Omental fat pad (tissue), 4 donors: Measurements from ENCODE around the gene GID8. TPM values are rescaled to one million over a fixed set of nuclear protein-coding genes. Genes with fewer than 3 reads are reported as not detected.

ENCODE experiments used
- ATAC-seq: fragments of 150-250 bp; one replicate; pipeline ENCODE4 v1.9.1; 2016; ENCODE audit warnings: mild to moderate bottlenecking, moderate library complexity; ENCODE audit not compliant: low FRiP score
- DNase-seq: peaks from one replicate; pipeline ENCODE4 v3.0.0-alpha.2; 2019; ENCODE audit warnings: low spot score
- total RNA-seq, 4 donors: library from RNA; depleted of rRNA; stranded (reverse); fragments of >200 nt; gene quantifications; one replicate each; pipeline ENCODE4 v1.1.0, GENCODE V29; 2016
- TF ChIP-seq, protein P1 (sequence below), 3 donors: fragments of 450-650 bp; IDR thresholded peaks; one replicate each; pipeline ENCODE4 v1.5.1; 2016 to 2017; ENCODE audit warnings: antibody characterized with exemption in 3 of 3, mild to moderate bottlenecking in 3 of 3, moderate library complexity in 2 of 3

Gene GID8
- total RNA-seq, 4 donors from 2014 or later, result 21.7 to 33.4 (median 25.5) TPM

DNA sequence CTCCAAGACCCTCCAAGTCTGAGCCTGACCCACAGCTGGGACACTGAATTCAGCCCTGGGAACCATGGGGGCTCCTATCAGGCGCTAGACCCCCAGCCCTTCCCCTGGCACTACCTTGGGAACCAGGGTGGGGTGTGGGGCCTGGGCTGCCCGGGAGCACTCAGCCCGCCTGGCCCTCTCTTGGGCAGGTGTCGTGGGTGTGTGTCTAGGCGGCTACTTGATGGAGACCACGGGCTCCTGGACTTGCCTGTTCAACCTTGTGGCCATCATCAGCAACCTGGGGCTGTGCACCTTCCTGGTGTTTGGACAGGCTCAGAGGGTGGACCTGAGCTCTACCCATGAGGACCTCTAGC is 29.2 kb downstream of the GID8 start:
- DNase-seq (no peak), ATAC-seq (no peak)
- TF ChIP-seq, protein P1, sequence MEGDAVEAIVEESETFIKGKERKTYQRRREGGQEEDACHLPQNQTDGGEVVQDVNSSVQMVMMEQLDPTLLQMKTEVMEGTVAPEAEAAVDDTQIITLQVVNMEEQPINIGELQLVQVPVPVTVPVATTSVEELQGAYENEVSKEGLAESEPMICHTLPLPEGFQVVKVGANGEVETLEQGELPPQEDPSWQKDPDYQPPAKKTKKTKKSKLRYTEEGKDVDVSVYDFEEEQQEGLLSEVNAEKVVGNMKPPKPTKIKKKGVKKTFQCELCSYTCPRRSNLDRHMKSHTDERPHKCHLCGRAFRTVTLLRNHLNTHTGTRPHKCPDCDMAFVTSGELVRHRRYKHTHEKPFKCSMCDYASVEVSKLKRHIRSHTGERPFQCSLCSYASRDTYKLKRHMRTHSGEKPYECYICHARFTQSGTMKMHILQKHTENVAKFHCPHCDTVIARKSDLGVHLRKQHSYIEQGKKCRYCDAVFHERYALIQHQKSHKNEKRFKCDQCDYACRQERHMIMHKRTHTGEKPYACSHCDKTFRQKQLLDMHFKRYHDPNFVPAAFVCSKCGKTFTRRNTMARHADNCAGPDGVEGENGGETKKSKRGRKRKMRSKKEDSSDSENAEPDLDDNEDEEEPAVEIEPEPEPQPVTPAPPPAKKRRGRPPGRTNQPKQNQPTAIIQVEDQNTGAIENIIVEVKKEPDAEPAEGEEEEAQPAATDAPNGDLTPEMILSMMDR (IDR thresholded peaks at IDR 0.05), result no peak

DNA sequence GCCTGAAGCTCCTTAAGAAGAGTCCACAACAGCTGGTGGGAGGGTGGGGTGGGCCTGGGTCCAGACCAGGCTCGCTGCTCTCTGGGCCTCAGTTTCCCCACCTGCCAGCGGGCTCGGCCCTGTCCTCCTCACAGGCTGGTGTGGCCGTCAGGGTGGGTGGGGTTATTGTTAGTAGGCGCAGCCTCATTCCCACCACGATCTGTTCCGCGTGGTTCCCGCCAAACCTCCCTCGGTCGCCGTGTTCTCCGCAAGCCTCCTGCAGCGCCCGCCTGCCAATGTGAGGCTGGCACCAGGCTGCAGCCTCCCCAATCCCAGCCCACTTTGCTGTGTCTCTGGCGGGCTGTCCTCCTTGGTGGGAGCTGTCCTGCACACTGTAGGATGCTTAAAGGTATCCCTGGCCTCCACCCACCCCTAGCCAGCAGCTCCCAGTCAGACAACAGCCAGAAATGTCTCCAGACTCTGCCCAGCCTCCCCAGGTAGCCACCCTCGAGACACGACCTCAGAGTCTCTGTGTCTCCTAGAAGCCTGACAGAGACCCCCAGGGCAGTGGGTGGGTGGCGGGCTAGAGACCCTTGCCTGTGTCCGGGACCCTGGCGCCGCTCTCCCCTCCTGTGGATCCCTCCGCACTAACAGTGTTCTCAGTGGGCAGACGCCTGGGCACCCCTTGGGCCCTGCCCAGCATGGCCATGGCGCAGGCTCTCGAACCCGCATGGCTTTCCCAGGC is 29.8 kb downstream of the GID8 start:
- ATAC-seq (no peak), DNase-seq (no peak)
- TF ChIP-seq, protein P1 (IDR thresholded peaks at IDR 0.05), result no peak

DNA sequence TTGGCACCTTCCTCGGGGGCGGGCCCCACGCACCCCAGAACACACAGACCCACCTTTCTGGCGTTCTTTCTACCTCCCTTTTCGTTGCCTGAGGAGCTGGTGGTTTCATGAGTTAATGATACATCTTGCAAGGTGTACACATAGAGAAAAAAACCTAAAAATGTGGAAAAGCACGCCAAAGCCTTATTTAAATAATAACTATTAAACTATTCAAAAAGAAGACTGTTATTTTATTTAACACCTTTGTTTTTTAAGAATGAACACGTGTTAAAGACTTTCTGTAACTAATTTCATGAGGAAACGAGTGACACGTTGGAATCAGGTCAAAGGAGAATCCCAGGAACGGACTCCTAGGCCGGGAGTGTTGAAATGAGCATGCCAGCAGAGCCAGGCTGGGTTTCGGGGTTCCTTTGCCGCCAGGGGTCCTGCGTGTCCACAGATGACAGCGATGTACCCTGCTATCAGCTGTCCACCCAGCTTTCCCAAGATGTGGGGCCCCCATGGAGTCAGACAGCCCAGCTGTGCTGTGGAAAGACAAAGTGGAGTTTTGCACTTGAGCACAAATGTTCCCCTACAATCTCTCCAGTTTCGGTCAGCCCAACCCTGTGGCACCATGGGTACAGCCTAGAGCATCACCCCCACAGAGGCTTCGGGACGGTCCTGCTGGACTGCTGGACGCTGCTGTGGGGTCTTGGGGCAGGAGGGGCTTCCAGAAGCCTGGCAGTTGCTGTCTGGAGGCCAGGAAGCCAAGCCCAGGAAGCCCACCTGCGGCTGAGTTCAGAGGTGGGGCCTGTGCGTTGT is 30.6 kb downstream of the GID8 start:
- TF ChIP-seq, protein P1 (IDR thresholded peaks at IDR 0.05), result no peak
- no peak for DNase-seq
- no peak for ATAC-seq

DNA sequence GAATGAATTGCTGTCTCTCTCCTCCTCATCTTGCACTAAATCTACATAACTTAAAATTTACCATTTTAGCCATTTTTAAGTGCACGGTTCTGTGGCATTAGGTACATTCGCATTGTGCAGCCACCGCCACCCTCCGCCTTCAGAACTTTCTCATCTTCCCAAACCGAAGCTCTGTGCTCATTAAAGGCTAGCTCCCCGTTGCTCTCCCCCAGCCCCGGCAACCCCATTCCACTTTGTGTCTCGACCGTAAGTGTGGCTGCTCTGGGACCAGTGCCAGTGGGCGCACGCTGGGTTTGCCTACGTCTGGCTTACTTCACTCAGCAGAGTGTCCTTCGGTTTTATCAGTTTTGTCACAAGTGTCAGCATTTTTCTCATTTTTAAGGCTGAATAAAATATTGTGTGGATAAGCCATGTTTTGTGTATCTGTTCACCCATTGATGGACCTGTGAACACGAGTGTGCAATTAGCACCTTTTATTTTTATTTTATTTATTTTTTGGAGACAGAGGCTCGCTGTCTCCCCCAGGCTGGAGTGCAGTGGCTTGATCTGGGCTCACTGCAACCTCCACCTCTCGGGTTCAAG is 31.3 kb downstream of the GID8 start:
- no peak for DNase-seq
- ATAC-seq, result no peak
- TF ChIP-seq, protein P1 (IDR thresholded peaks at IDR 0.05), result no peak

DNA sequence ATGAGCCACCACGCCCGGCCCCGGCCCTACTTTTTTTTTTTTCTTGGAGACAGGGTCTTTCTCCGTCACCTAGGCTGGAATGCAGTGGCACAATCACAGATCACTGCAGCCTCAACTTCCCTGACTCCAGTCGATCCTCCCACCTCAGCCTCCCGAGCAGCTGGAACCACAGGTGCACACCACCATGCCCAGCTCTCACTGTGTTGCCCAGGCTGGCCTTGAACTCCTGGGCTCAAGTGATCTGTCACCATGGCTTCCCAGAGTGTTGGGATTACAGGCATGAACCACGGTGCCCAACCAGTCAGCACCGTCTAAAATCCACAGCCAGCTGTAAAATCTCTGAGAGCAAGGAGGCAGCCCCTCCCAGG is 32.0 kb downstream of the GID8 start:
- ATAC-seq (no peak), DNase-seq (no peak)
- TF ChIP-seq, protein P1 (IDR thresholded peaks at IDR 0.05), result no peak

DNA sequence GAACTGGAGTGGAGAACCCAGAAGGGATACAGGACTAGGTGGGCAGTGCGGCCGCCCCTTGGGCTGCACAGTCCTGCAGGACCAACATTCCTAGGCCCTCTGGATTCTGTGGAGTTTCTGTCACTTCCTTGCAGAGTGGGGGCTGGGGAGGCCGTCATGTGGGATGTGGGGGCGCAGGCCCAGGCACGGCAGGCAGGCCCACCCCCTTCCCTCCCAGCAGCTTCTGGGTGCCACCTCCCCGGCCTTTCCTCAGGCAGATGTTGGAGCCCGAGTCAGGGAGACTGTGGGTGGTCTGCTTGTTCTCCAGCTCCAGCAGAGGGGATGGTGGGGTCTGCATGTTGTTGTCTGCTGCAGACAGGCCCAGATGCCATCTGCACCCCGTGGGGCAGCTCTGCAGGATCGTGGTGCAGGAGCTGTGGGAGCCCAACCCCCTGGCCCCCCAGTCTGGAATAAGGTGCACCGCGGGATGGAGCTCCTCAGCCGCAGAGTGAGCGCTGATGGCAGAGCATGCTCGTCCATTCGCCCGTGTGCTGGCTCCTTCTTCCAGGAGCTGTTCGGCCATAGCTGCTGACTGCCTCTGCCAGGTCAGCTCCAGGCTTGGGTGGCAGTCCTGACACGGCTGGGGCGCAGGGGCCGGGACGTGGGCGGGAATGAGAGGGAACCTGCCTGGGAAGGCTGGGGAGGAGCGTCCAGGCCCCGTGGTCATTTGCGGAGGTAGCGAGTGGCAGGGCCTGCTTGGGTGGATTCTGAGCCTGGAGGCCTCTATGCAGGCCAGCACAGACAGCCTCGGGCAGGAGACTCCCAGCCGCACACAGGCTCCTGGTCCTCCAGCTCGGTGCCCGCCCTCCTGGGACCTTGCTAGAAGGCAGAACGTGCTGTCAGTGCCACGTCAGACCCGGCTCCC is 32.6 kb downstream of the GID8 start:
- DNase-seq (no peak), ATAC-seq (no peak)
- TF ChIP-seq, protein P1 (IDR thresholded peaks at IDR 0.05), result no peak
